Measurements from ENCODE around the gene RPTOR. TPM values are rescaled to one million over a fixed set of nuclear protein-coding genes. Genes with fewer than 3 reads are reported as not detected.

Gene RPTOR
- total and polyA plus RNA-seq, 2 experiments from 2014 or later, result 13.2 to 37.9 TPM

DNA sequence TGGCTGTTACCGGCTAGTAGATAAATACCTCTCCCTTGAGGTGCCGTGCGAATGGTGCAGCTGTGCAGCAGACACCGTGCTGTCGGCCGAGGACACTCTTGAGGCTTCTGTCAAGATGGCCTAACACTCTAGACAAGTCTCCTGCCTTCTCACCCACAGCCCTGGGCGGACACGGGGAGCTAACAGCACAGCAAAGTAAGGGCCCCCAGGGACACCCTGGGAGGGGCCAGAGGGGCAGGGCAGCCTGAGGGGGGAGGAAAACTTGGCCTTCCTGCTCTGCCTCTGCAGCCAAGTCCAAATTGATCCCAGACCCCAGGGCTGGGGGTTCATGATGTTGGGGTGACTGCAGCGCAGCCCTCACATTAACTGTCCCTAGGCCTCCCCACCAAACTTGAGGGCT is 210.2 kb downstream of the RPTOR start:
- H3K4me1 ChIP-seq (ENCODE audit: low read depth), result no peaks in the 10 kb centered on the region
- no peaks in the 10 kb centered on the region for H3K9me3 ChIP-seq (ENCODE audit: low read depth)
- H3K27me3 ChIP-seq, result no peaks in the 10 kb centered on the region
- no peak overlapping the region for H3K4me3 ChIP-seq
- no peaks in the 10 kb centered on the region for H3K36me3 ChIP-seq
- no peak for DNase-seq (ENCODE audit: low read depth in 1 of 2, low spot score in 1 of 2)
- H3K27ac ChIP-seq, result no peak overlapping the region
- TF ChIP-seq, protein P1, sequence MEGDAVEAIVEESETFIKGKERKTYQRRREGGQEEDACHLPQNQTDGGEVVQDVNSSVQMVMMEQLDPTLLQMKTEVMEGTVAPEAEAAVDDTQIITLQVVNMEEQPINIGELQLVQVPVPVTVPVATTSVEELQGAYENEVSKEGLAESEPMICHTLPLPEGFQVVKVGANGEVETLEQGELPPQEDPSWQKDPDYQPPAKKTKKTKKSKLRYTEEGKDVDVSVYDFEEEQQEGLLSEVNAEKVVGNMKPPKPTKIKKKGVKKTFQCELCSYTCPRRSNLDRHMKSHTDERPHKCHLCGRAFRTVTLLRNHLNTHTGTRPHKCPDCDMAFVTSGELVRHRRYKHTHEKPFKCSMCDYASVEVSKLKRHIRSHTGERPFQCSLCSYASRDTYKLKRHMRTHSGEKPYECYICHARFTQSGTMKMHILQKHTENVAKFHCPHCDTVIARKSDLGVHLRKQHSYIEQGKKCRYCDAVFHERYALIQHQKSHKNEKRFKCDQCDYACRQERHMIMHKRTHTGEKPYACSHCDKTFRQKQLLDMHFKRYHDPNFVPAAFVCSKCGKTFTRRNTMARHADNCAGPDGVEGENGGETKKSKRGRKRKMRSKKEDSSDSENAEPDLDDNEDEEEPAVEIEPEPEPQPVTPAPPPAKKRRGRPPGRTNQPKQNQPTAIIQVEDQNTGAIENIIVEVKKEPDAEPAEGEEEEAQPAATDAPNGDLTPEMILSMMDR (IDR thresholded peaks at IDR 0.05; ENCODE audit: low read depth, low read length), result no peak

DNA sequence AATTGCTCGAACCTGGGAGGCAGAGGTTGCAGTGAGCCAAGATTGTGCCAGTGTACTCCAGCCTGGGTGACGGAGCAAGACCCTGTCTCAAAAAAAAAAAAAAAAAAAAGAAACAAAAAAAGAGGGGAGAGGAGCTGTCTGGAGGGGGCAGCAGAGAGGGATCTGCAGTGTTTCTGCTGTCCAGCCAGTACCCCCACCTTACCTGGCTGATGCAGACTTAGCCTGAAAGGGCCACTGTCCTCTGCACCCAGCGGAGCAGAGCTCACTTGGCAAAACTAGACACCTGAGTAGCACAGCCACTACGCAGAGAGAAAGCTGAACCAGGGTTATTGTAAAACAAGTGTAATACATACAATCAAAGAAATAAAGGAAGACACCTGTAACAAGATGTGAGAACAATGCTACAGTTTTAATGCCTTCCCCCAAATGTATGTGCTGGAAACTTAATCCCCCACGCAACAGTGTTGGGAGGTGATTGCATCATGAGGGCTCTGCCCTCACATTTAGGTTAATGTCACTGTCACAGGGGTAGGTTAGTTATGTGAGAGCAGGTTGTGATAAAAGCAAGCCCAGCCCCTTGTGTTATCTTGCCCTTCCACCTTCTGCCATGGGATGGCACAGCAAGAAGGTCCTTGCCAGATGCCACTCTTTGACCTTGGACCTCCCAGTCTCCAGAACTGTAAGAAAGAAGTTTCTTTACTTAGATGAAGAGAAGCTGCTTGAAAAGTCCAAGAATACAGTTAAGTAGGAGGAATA is 211.2 kb downstream of the RPTOR start:
- Histone ChIP-seq H3K9me3 (ENCODE audit: low read depth) (no peaks in the 10 kb centered on the region), H3K4me3 (no peak overlapping the region), H3K27ac (no peak overlapping the region), H3K4me1 (ENCODE audit: low read depth) (no peaks in the 10 kb centered on the region), H3K27me3 (no peaks in the 10 kb centered on the region), H3K36me3 (no peaks in the 10 kb centered on the region)
- TF ChIP-seq, protein P1 (IDR thresholded peaks at IDR 0.05; ENCODE audit: low read depth, low read length), result peak; percentile 16
- DNase-seq (ENCODE audit: low read depth in 1 of 2, low spot score in 1 of 2), result no peak

DNA sequence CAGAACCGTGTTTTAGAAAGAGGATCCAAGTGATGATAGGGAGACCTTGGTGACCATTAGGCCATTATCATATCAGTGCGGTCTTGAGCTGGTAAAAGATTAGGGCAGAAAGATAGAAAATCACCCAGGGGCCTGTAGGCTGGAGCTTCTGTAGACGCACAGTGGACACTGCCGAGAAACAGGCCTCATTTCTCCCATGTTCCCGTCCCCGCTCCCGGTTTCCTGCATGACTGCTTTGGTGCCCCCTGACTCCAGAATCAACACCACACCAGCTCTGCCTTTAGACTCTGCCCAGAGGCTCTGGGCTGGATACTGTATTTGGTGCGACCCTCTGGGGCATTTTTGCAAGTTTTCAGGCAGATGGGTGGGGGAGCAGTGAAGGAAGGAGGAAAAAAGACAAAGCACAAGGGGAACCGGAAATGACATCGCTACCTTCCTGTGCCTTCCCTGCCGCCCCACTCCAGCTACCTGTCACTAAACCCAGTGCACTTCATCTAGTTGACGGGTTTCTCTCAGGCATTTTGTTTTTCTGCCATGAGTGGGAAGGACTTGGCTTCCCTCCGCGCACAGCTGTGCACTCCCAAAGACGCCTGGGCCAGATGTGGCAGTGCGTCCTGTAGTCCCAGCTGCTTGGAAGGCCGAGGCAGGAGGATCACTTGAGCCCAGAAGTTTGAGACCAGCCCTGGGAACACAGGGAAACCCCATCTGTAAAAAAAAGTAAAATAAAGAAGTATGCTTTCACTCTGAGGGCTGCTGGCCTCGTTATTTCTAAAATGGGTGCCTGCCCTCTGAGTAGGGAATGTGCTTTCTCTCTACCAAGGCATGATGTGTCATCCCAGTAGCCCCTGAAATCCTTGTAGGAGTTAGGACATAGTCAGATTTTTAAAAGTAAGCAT is 214.1 kb downstream of the RPTOR start:
- Histone ChIP-seq H3K4me1 (ENCODE audit: low read depth) (no peaks in the 10 kb centered on the region), H3K27me3 (no peaks in the 10 kb centered on the region), H3K27ac (no peak overlapping the region), H3K4me3 (no peak overlapping the region), H3K9me3 (ENCODE audit: low read depth) (no peaks in the 10 kb centered on the region), H3K36me3 (no peaks in the 10 kb centered on the region)
- peak in 1 of 2 donors; percentile 23 for DNase-seq (ENCODE audit: low read depth in 1 of 2, low spot score in 1 of 2)
- TF ChIP-seq, protein P1 (IDR thresholded peaks at IDR 0.05; ENCODE audit: low read depth, low read length), result no peak

DNA sequence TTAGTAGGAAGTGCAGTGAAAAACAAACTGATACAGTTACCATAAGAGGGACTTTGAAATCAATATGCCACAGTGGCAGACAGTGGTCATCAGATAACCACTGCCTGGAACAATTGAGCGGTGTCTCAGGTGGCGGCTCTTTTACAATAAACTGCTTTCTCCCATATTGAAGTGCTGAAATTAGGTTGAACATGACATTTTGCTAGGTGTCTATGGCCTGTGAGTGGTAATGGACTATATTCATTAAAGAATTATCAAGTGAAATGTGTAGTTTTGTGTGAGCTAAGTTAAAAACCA is 214.7 kb downstream of the RPTOR start:
- Histone ChIP-seq H3K4me3 (no peak overlapping the region), H3K4me1 (ENCODE audit: low read depth) (no peaks in the 10 kb centered on the region), H3K27ac (no peak overlapping the region), H3K36me3 (no peaks in the 10 kb centered on the region), H3K9me3 (ENCODE audit: low read depth) (no peaks in the 10 kb centered on the region), H3K27me3 (no peaks in the 10 kb centered on the region)
- no peak for DNase-seq (ENCODE audit: low read depth in 1 of 2, low spot score in 1 of 2)
- TF ChIP-seq, protein P1 (IDR thresholded peaks at IDR 0.05; ENCODE audit: low read depth, low read length), result no peak

DNA sequence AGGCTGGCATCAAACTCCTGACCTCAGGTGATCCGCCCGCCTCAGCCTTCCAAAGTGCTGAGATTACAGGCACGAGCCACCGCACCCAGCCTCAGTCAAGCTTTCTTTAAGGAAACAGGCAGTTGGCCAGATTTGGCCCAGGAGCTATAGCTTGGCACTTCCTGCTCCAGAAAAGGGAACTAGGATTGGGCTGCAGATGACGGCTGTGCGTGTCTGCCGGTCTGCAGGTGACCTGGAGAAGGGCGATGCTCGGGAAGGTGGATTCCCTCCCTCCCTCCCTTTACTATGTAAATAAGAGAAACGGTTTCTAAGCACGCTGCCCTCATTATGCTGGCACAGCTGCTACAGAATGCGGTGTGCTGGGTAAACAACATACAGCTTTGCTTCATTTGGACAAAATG is 215.9 kb downstream of the RPTOR start:
- no peaks in the 10 kb centered on the region for H3K9me3 ChIP-seq (ENCODE audit: low read depth)
- no peak overlapping the region for H3K27ac ChIP-seq
- H3K27me3 ChIP-seq, result no peaks in the 10 kb centered on the region
- no peak for DNase-seq (ENCODE audit: low read depth in 1 of 2, low spot score in 1 of 2)
- TF ChIP-seq, protein P1 (IDR thresholded peaks at IDR 0.05; ENCODE audit: low read depth, low read length), result no peak
- H3K4me1 ChIP-seq (ENCODE audit: low read depth), result no peaks in the 10 kb centered on the region
- no peak overlapping the region for H3K4me3 ChIP-seq
- no peaks in the 10 kb centered on the region for H3K36me3 ChIP-seq

All from cardiac muscle cell (in vitro differentiated cells and primary cell).